ENCODE measurements around the gene RRAGC. TPM values are rescaled to one million over a fixed set of nuclear protein-coding genes. Genes with fewer than 3 reads are reported as not detected.
A peak's percentile ranks its signal among the peaks of the same experiment; 100 is the strongest.

The RRAGC gene
- total and polyA plus RNA-seq, 10 of the 15 experiments (the other 5 are each of a cell fraction or from before 2014, with no cell fraction given) = 5.5 to 22.1 (median 15.0) TPM

GRCh38 chr1:38852780-38853179 is 6.8 kb downstream of the RRAGC start (continued):
- TF ChIP-seq, protein P1, sequence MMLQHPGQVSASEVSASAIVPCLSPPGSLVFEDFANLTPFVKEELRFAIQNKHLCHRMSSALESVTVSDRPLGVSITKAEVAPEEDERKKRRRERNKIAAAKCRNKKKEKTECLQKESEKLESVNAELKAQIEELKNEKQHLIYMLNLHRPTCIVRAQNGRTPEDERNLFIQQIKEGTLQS (IDR thresholded peaks at IDR 0.05; ENCODE audit: borderline replicate concordance, extremely low read depth, low read depth, low read length) = no peak
- TF ChIP-seq CEBPB (IDR thresholded peaks at IDR 0.05; ENCODE audit: borderline replicate concordance in 1 of 2, low read depth in 2 of 2, low read length in 2 of 2) = no peak
- peak; percentile 55 for TF ChIP-seq RUNX3 (IDR thresholded peaks at IDR 0.05; ENCODE audit: low read length)
- no peak for TF ChIP-seq PRDM15 (CRISPR knock-in tag; IDR thresholded peaks at IDR 0.05)
- TF ChIP-seq GABPA (IDR thresholded peaks at IDR 0.05; ENCODE audit: low read depth) = 0 out of 2 replicates have a peak, but pooled peaks have one; percentile 18
- no peak for TF ChIP-seq NRF1 (conservative IDR thresholded peaks at IDR 0.05; ENCODE audit: low read depth, low read length)
- no peak for TF ChIP-seq NR2C1 (IDR thresholded peaks at IDR 0.05)
- no peak for TF ChIP-seq EGR1 (IDR thresholded peaks at IDR 0.05; ENCODE audit: borderline replicate concordance in 1 of 2, low read depth in 2 of 2, low read length in 2 of 2)
- no peak for TF ChIP-seq SREBF1 (IDR thresholded peaks at IDR 0.05; ENCODE audit: low read length)
- TF ChIP-seq TCF3 (IDR thresholded peaks at IDR 0.05; ENCODE audit: borderline replicate concordance, insufficient read depth, low read depth, low read length) = no peak
- no peak for TF ChIP-seq SRF (IDR thresholded peaks at IDR 0.05; ENCODE audit: low read depth in 2 of 2, low read length in 2 of 2)
- TF ChIP-seq CHD4 (IDR thresholded peaks at IDR 0.05) = no peak
- TF ChIP-seq BACH1 (IDR thresholded peaks at IDR 0.05; ENCODE audit: borderline replicate concordance) = no peak
- peak; percentile 72 for TF ChIP-seq NFIC (IDR thresholded peaks at IDR 0.05; ENCODE audit: low read depth, low read length)
- 0 out of 2 replicates have a peak, but pooled peaks have one; percentile 31 for TF ChIP-seq CREM (IDR thresholded peaks at IDR 0.05; ENCODE audit: low read depth)
- TF ChIP-seq, protein P2, sequence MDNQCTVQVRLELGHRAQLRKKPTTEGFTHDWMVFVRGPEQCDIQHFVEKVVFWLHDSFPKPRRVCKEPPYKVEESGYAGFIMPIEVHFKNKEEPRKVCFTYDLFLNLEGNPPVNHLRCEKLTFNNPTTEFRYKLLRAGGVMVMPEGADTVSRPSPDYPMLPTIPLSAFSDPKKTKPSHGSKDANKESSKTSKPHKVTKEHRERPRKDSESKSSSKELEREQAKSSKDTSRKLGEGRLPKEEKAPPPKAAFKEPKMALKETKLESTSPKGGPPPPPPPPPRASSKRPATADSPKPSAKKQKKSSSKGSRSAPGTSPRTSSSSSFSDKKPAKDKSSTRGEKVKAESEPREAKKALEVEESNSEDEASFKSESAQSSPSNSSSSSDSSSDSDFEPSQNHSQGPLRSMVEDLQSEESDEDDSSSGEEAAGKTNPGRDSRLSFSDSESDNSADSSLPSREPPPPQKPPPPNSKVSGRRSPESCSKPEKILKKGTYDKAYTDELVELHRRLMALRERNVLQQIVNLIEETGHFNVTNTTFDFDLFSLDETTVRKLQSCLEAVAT (IDR thresholded peaks at IDR 0.05) = no peak
- TF ChIP-seq RCOR1 (conservative IDR thresholded peaks at IDR 0.05; ENCODE audit: low read depth, low read length) = no peak
- TF ChIP-seq SPI1 (IDR thresholded peaks at IDR 0.05; ENCODE audit: borderline replicate concordance, insufficient read depth, low read depth, low read length) = no peak
- TF ChIP-seq IKZF2 (IDR thresholded peaks at IDR 0.05) = peak; percentile 16 to 46; a peak in 2 of 4 replicates
- TF ChIP-seq FOS (IDR thresholded peaks at IDR 0.05; ENCODE audit: borderline replicate concordance, extremely low read depth, insufficient read length) = no peak
- TF ChIP-seq ZNF592 (IDR thresholded peaks at IDR 0.05) = no peak
- TF ChIP-seq, protein P3, sequence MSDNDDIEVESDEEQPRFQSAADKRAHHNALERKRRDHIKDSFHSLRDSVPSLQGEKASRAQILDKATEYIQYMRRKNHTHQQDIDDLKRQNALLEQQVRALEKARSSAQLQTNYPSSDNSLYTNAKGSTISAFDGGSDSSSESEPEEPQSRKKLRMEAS (IDR thresholded peaks at IDR 0.05; ENCODE audit: low read depth, low read length) = no peak
